OCI-LY1 (cell line): ENCODE results near the gene DCLK1.

ENCODE experiments used
- EZH2 ChIP-seq: fragments of 200-600 bp; sonication (generic), shearing (Covaris generic); IDR thresholded peaks from 2 replicates; pipeline ENCODE4 v1.8.0; 2017; ENCODE audit warnings: borderline replicate concordance, mixed run types, mild to moderate bottlenecking, antibody characterized with exemption, low read length, moderate library complexity, mixed read lengths
- TF ChIP-seq, protein P1 (sequence below): fragments of 200-600 bp; sonication (generic), shearing (Covaris generic); IDR thresholded peaks from 2 replicates; pipeline ENCODE4 v1.5.1; 2017; ENCODE audit warnings: mild to moderate bottlenecking, antibody characterized with exemption, low read length, moderate library complexity, mixed read lengths

DNA sequence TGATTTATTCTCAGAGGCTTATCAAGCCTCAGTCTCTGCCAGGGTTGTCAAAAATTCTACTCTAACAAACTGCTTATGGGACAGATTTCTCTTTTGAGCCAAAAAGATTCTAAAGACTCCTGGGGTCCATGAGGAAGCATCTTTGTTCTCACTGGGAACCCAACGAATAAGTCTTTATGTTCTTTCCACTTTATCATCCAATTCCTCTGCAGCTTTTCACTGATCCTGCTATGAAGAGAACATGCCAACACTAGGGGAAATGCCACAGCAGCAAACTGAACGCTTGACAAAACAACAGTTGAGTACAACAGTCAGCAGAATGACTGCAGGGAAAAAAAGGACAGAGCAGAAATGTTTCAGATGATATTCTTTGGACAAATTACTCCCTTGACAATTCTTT is 22.2 kb downstream of the DCLK1 start:
- TF ChIP-seq, protein P1, sequence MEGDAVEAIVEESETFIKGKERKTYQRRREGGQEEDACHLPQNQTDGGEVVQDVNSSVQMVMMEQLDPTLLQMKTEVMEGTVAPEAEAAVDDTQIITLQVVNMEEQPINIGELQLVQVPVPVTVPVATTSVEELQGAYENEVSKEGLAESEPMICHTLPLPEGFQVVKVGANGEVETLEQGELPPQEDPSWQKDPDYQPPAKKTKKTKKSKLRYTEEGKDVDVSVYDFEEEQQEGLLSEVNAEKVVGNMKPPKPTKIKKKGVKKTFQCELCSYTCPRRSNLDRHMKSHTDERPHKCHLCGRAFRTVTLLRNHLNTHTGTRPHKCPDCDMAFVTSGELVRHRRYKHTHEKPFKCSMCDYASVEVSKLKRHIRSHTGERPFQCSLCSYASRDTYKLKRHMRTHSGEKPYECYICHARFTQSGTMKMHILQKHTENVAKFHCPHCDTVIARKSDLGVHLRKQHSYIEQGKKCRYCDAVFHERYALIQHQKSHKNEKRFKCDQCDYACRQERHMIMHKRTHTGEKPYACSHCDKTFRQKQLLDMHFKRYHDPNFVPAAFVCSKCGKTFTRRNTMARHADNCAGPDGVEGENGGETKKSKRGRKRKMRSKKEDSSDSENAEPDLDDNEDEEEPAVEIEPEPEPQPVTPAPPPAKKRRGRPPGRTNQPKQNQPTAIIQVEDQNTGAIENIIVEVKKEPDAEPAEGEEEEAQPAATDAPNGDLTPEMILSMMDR = no peak
- TF ChIP-seq EZH2 = no peak
